Activated T-cell treated with anti-CD3 and anti-CD28 coated beads, Interleukin-2, amount 50 U/mL, for 24 hours (primary cell): ENCODE measurements around the gene ABHD1.
"Not testable (repeated sequence)": the region's sequence is repeated elsewhere in the genome, so short reads cannot be mapped to it uniquely, and the experiment has no call there.

Experiments
- DNase-seq: peaks from one replicate; pipeline ENCODE4 v3.0.0-alpha.2; 2020
- H3K27ac Mint-ChIP-seq: 2 replicates; pipeline ENCODE4 v1.8.0; 2020; ENCODE audit warnings: mild to moderate bottlenecking, mixed read lengths
- H3K27me3 Mint-ChIP-seq: 2 replicates; pipeline ENCODE4 v1.8.0; 2020; ENCODE audit warnings: mixed read lengths
- H3K36me3 Mint-ChIP-seq: 2 replicates; pipeline ENCODE4 v1.8.0; 2020; ENCODE audit warnings: low read depth, mixed read lengths
- H3K4me1 Mint-ChIP-seq: 2 replicates; pipeline ENCODE4 v1.8.0; 2020; ENCODE audit warnings: low read depth, mixed read lengths
- H3K4me3 Mint-ChIP-seq: 2 replicates; pipeline ENCODE4 v1.8.0; 2020; ENCODE audit warnings: mild to moderate bottlenecking, moderate library complexity, mixed read lengths
- H3K9me3 Mint-ChIP-seq: 2 replicates; pipeline ENCODE4 v1.8.0; 2020; ENCODE audit warnings: mixed read lengths

The ABHD1 gene

DNA sequence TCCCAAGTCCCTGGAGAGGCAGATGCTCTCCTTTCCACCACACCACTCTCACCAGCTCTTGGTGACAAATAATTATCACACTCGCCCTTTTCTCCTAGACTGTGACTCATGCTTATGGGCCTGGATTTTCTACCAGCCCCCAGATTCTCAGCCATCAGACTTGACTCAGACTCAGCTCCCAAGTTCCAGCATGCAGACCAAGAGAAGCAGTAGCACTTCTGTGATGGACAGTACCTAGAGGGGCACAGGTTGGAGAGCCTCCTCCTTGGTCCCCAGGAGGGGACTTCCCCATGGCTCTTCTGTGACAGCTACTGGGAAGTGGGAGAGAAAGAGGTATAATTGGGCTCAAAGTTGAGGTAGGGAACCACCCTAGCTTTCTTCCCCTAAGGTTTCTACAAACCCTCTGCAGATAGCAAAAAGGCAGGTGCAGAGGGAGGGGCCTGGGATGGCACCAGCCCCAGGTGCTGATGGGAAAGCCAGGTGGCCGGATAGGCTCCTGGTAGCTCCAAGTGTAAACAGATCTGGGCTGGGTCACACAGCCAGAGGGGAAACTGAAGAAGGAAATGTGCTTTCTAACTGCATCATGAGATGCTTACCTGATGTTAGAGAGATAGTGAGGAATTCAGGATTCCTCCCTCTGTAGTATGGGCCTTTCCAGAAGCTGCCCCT is 29.3 kb downstream of the ABHD1 start:
- H3K4me3 Mint-ChIP-seq = no peak overlapping the region
- DNase-seq = no peak
- peaks cover 2% of the 10 kb centered on the region for H3K27me3 Mint-ChIP-seq
- H3K36me3 Mint-ChIP-seq = no peaks in the 10 kb centered on the region
- H3K4me1 Mint-ChIP-seq = peaks cover 3% of the 10 kb centered on the region
- no peaks in the 10 kb centered on the region for H3K9me3 Mint-ChIP-seq
- H3K27ac Mint-ChIP-seq = no peak overlapping the region

- peak overlapping the region; percentile 39 for H3K27ac Mint-ChIP-seq
Observed at GRCh38 chr2:27154488-27154887, 30.9 kb downstream of the ABHD1 start.

DNA sequence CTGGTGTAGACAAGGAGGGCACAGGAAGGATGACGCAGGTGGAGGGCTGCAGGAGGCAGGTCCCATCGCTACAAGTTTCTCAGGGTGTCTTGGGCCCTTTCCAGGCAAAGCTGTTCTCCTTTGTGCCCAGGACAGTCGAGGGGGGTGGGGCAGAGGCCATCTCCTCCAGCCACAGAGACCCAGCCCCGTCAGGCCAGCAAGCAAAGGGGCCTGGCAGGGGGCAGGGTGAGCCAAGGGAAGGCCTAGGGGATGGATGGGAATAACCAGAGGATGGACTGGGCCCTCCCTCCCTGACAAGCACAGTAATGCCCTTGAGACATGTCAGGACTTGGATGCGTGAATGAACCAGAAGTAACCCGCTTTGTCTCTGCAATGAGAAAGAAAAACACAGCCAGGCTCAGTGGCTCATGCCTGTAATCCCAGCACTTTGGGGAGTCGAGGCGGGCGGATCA is 31.5 kb downstream of the ABHD1 start:
- Mint-ChIP-seq H3K36me3 (no peaks in the 10 kb centered on the region), H3K9me3 (no peaks in the 10 kb centered on the region), H3K27ac (no peak overlapping the region), H3K4me1 (peaks cover 3% of the 10 kb centered on the region), H3K27me3 (peaks cover 5% of the 10 kb centered on the region), H3K4me3 (no peak overlapping the region)
- no peak for DNase-seq

More at GRCh38 chr2:27154488-27154887, 30.9 kb downstream of the ABHD1 start:
- Mint-ChIP-seq H3K36me3 (no peaks in the 10 kb centered on the region), H3K4me1 (peaks cover 3% of the 10 kb centered on the region), H3K27me3 (peaks cover 5% of the 10 kb centered on the region), H3K4me3 (no peak overlapping the region), H3K9me3 (no peaks in the 10 kb centered on the region)
- no peak for DNase-seq

- Mint-ChIP-seq H3K4me3 (no peak overlapping the region), H3K4me1 (no peaks in the 10 kb centered on the region), H3K27me3 (peaks cover 3% of the 10 kb centered on the region), H3K36me3 (no peaks in the 10 kb centered on the region), H3K27ac (no peak overlapping the region), H3K9me3 (no peaks in the 10 kb centered on the region)
- no peak for DNase-seq
Observed at GRCh38 chr2:27158468-27158867, 34.9 kb downstream of the ABHD1 start.

GRCh38 chr2:27159271-27159670 is 35.7 kb downstream of the ABHD1 start:
- Mint-ChIP-seq H3K36me3 (no peaks in the 10 kb centered on the region), H3K27ac (no peak overlapping the region), H3K4me1 (no peaks in the 10 kb centered on the region), H3K9me3 (no peaks in the 10 kb centered on the region), H3K27me3 (peaks cover 3% of the 10 kb centered on the region), H3K4me3 (no peak overlapping the region)
- no peak for DNase-seq

DNA sequence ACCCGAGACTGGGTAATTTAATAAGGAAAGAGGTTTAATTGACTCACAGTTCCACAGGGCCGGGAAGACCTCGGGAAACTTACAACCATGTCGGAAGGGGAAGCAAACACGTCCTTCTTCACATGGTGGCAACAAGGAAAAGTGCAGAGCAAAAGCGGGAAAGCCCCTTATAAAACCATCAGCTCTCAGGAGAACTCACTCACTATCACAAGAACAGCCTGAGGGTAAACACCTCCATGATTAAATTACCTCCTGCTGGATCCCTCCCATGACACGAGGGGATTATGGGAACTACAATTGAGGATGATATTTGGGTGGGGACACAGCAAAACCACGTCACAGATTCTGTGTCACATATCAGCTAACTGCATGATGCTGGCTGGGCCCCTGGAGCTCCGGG is 36.6 kb downstream of the ABHD1 start:
- H3K4me3 Mint-ChIP-seq = no peak overlapping the region
- no peak for DNase-seq
- peaks cover 3% of the 10 kb centered on the region for H3K27me3 Mint-ChIP-seq
- no peak overlapping the region for H3K27ac Mint-ChIP-seq
- H3K9me3 Mint-ChIP-seq = no peaks in the 10 kb centered on the region
- no peaks in the 10 kb centered on the region for H3K36me3 Mint-ChIP-seq
- no peaks in the 10 kb centered on the region for H3K4me1 Mint-ChIP-seq

DNA sequence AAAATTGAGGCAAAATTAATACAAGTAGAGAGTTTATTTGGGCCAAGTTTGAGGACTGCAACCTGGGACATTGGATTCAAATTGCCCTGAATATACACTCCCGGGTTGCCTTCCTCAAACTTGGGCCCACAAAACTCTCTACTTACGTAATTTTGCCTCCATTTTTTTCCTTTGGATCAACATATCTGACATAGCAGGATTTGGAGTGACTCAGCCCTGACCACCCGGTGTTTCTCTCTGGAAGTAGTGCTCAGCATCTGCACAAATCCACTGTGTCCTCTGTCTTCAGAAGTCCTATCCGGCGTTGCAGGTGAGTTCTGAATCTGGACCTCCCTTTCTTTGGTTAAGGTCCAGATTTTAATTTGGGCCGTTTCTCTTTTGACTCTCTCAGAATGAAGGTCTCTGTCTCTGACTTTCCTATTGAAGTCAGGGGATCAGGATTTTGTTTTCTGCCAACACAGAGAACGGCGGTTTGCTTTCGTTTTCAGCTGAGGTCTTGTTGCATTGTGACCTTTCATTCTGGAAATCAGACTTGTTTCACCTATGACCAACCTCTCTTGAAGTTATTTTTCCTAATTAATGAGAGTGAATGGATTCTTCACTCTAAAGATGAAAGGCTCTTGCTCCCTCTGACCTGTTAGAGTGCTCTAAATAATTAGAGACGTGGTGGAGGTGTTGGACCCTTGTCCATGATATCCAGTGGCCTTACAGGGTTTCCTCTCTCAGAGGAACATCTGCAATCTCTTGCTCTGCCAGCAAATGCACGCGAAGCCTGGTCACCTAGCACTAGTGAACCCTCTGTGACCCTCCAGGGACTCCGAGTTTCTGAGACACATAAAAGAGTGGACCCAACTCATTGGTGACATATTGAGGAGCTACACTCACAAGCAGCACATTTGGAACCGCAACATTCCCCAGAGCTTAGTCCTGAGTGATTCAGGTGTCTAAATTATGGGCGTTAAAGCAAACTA is 38.8 kb downstream of the ABHD1 start:
- Mint-ChIP-seq H3K27me3 (peaks cover 3% of the 10 kb centered on the region), H3K9me3 (no peaks in the 10 kb centered on the region), H3K27ac (no peak overlapping the region), H3K4me3 (no peak overlapping the region), H3K36me3 (no peaks in the 10 kb centered on the region), H3K4me1 (no peaks in the 10 kb centered on the region)
- DNase-seq = no peak

DNA sequence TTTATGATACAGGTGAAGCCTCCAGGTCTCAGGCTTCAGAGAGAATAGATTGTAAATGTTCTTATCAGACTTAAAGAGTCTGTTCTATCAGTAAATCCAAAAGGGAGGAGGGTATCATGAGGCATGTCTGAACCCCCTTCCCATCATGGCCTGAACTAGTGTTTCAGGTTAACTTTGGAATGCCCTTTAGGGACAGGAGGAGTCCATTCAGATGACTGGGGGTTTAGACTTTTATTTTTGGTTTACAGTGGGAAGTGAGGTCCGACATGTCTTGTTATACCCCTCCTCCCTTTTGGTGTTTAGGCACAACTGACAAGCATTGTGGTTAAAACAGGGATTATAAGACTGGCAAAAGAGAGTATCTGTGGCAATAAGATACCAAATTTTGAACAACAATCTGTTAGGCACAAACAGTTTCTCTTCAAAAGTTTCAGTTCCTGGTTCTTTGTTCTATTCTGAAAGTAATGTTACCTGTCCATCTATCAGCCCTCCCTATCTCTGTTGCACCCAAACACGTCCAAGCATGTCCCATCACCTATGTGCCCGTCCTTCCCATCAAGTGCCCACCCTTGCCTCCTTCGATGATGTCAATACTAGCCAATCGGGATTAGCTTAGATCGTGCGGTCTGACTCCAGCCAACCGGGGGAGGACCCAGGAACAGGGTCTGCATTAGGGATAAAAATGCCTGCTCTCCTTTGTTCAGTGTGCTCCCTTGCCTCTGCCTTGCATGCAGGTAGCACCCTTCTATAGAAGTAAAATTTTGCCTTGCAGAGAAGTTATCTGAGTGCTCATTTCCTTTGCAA is 41.5 kb downstream of the ABHD1 start:
- Mint-ChIP-seq H3K27ac (no peak overlapping the region), H3K9me3 (no peaks in the 10 kb centered on the region), H3K4me1 (no peaks in the 10 kb centered on the region), H3K4me3 (no peak overlapping the region), H3K27me3 (peaks cover 3% of the 10 kb centered on the region), H3K36me3 (no peaks in the 10 kb centered on the region)
- no peak for DNase-seq

- Mint-ChIP-seq H3K27ac (no peak overlapping the region), H3K27me3 (peaks cover 10% of the 10 kb centered on the region), H3K4me1 (no peaks in the 10 kb centered on the region), H3K36me3 (no peaks in the 10 kb centered on the region), H3K4me3 (no peak overlapping the region), H3K9me3 (no peaks in the 10 kb centered on the region)
- no peak for DNase-seq
Observed at GRCh38 chr2:27170581-27171337, 47.1 kb downstream of the ABHD1 start.

GRCh38 chr2:27171351-27171848 is 47.8 kb downstream of the ABHD1 start:
- Mint-ChIP-seq H3K27ac (no peak overlapping the region), H3K27me3 (peaks cover 11% of the 10 kb centered on the region), H3K36me3 (no peaks in the 10 kb centered on the region), H3K9me3 (no peaks in the 10 kb centered on the region), H3K4me1 (no peaks in the 10 kb centered on the region), H3K4me3 (no peak overlapping the region)
- no peak for DNase-seq

- no peak overlapping the region for H3K4me3 Mint-ChIP-seq
- H3K9me3 Mint-ChIP-seq = no peaks in the 10 kb centered on the region
- no peaks in the 10 kb centered on the region for H3K4me1 Mint-ChIP-seq
- no peak for DNase-seq
- no peak overlapping the region for H3K27ac Mint-ChIP-seq
- H3K27me3 Mint-ChIP-seq = peaks cover 30% of the 10 kb centered on the region
- H3K36me3 Mint-ChIP-seq = no peaks in the 10 kb centered on the region
Observed at GRCh38 chr2:27174638-27175037, 51.0 kb downstream of the ABHD1 start.

DNA sequence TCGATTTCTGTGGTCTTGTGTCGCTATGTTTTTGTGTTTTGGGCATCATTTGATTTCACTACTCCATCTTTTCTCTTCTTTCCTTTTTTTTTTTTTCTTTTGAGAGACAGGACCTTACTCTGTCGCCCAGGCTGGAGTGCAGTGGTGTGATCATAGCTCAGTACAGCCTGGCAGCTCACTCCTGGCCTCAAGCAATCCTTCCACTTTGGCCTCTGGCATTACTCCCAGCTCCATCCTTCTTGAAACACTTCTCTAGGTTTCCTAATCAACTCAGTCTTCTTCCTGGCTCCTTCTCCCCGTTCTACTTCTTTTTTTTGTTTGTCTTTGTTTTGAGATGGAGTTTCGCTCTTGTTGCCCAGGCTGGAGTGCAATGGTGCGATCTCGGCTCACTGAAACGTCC is 51.7 kb downstream of the ABHD1 start:
- Mint-ChIP-seq H3K27me3 (peaks cover 31% of the 10 kb centered on the region), H3K9me3 (no peaks in the 10 kb centered on the region)

DNA sequence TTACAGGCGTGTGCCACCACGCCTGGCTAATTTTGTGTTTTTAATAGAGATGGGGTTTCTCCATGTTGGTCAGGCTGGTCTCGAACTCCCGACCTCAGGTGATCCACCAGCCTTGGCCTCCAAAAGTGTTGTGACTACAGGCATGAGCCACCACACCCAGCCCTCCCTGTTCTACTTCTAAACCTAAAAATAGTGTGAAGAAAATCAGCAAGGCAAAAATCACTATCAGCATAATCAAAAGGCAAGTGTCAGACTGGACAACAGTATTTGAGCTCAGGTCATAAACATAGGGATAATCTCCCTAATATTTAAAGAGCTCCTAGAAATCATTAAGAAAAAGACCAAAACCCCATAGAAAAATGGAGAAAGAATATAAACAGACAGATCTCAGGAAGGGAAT is 52.2 kb downstream of the ABHD1 start:
- H3K9me3 Mint-ChIP-seq, H3K36me3 Mint-ChIP-seq, H3K27ac Mint-ChIP-seq, H3K4me3 Mint-ChIP-seq, H3K4me1 Mint-ChIP-seq, DNase-seq: not testable (repeated sequence)
- H3K27me3 Mint-ChIP-seq = peaks cover 31% of the 10 kb centered on the region

More for the DNA sequence above, 51.7 kb downstream of the ABHD1 start:
- H3K4me1 Mint-ChIP-seq = no peaks in the 10 kb centered on the region
- H3K36me3 Mint-ChIP-seq = no peaks in the 10 kb centered on the region
- DNase-seq = no peak
- H3K4me3 Mint-ChIP-seq = no peak overlapping the region
- H3K27ac Mint-ChIP-seq = no peak overlapping the region
